GM12892 (cell line): ENCODE results near the gene CNDP2.

ENCODE experiments used
- POLR2AphosphoS5 ChIP-seq: IDR thresholded peaks from 2 replicates; pipeline ENCODE4 v1.6.1; 2011; ENCODE audit warnings: low read depth, low read length, control low read depth
- TAF1 ChIP-seq: IDR thresholded peaks from 2 replicates; pipeline ENCODE4 v1.6.1; 2011; ENCODE audit warnings: low read depth, mild to moderate bottlenecking, control low read depth, low read length, borderline replicate concordance

- TF ChIP-seq TAF1 (no peak), POLR2AphosphoS5 (no peak)
Measured at GRCh38 chr18:74450626-74451025, 45.5 kb upstream of the CNDP2 start.
